Ramos (cell line): ENCODE data around the gene WFDC5.

Experiments
- in situ Hi-C: fragments of 300-500 bp; cut with MboI; formaldehyde crosslinking; loops from one replicate; pipeline ENCODE4 v1.14.3; 2022; ENCODE audit warnings: low sequenced_read_pairs; ENCODE audit not compliant: unreplicated experiment

The WFDC5 gene

GRCh38 chr20:45061244-45061643 lies 53.7 kb downstream of the WFDC5 start:
- in situ Hi-C loops, result no loop called here

- in situ Hi-C loops, result no loop called here
Measured at GRCh38 chr20:45060294-45060693, 54.7 kb downstream of the WFDC5 start.
